HG03442 (cell line): ENCODE data around the gene METTL9.
"Not testable (repeated sequence)": the region's sequence is repeated elsewhere in the genome, so short reads cannot be mapped to it uniquely, and the experiment has no call there.

Source experiments
- ATAC-seq: cut with Tn5 transposase; IDR thresholded peaks from one replicate; pipeline ENCODE4 v1.9.1; 2021; ENCODE audit warnings: mild to moderate bottlenecking, moderate library complexity; ENCODE audit not compliant: unreplicated experiment

METTL9 gene

DNA sequence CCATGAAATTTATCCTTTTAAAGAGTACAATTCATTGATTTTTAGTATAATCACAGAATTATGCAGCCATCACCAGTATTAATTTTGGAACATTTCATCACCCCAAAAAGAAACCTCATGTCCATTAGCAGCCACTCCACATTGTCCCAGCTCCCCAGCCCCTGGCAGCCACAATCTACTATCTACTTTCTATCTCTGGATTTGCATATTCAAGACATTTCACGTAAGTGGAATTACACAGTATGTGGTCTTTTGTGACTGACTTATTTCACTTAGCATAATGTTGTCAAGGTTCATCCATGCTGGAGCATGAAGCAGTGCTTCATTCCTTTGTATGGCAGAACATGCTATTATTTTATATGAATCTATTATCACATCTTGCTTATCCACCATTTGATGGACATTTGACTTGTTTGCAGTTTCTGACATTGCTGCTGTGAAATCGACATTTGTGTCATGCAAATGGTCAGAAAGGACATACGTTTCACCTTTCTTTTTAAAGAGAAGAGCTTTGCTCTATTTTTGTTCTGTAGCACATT, 10.7 kb downstream of the METTL9 start:
- ATAC-seq, result no peak

DNA sequence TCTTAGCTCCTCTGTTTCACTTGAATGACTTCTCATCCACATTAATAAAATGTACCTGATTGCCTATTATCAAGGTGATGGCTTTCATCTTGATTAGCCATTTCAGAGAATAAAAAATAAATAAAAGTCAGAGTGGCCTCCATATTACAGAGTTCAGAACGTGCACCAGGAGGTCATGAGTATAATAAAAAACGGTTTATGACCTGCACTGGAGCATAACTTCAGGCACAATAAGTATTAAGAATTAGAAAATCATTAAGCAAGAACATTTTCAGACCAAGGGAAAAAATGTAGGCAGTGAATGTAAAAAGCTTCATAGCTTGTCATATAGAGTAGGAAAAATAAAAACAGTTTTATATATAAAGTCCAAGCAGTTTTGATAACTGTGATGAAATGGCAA, 11.4 kb downstream of the METTL9 start:
- ATAC-seq, result no peak

DNA sequence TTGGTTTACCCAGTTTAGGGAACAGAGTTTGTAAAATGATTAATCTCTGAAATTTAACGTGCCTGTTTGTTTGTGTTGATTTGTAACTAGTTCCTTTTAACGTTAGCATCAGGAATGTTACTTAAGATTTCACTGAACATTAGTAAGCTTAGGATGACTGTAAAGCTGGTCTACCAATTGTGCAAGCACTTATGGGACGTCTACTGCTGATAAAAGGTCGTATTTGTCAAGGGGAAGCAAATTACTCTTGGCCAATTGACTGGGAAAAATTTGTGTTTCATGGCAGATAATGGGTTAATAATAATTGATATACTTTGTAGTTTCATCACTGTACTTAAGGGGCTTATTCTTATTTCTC, 11.8 kb downstream of the METTL9 start:
- no peak for ATAC-seq

DNA sequence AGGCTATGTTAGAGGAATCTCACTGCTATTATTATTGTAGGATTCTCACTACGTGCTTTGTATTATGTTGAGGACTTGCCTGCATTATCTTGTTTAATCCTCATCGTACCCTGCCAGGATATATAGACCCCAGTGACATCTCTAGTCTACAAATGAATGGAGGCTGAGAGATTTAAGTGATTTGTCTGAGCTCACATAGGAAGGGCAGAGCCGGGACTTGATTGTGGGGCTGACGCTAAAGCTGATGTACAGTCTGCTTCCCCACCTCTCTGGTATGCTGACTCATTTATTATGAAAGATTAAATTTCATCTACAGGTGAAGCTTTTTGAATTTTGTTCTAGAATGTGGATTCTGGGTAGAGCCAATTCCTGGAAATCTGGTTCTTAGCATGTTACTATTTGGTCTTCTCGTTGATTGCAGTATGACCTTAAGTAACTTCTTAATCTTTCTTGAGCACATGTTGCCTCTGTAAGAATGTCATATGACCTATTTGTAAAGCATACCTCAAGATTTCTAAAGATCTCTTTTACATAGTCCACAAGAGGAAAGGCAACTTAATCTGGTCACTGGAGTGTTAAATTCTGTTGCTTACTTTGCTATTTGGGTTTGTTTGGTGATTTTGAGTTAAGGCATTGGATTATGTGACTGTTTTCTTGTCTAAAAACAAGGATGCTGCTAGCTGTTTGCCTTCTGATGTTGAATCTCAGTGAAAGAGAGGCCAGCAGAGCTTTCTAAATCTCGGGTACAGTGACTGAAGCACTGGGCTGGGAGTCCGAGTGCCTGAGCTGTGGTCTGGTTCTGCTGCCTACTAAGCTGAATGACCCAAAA, 12.4 kb downstream of the METTL9 start:
- no peak for ATAC-seq

DNA sequence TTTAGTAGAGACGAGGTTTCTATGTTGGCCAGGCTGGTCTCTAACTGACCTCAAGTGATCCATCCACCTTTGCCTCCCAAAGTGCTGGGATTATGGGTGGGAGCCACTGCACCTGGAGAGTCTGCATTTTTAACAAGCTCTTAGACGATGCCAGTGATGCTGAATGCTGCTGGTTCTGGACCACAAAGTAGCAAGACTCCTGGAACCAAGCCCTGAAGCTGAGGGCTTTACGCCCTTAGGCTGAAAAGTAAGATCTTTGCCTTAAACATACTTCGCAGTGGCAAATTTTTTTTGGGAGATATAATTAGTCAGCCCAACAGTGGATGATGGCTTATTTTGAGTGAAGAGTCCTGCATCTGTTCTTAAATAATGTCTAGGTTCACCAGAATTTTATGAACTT, 14.0 kb downstream of the METTL9 start:
- no peak for ATAC-seq

DNA sequence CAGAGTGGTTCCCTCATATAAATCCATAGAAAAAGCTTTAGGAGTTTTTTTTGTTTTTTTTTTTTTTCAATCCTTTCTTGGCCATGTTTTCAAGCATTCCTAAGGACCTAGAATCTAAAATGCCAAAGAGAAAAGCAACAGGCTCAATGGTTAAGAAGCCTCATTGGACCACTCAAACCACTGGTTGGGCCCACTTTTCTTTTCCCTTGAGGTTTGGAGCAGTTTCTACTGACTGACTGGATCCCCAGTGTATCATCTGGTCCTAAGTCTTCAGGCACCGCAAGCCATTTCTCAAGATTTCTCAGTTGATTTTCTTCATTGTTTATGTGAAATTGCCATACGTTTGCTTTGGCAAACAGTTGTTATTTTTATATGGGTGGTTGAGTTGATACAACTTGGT, 14.4 kb downstream of the METTL9 start:
- no peak for ATAC-seq

DNA sequence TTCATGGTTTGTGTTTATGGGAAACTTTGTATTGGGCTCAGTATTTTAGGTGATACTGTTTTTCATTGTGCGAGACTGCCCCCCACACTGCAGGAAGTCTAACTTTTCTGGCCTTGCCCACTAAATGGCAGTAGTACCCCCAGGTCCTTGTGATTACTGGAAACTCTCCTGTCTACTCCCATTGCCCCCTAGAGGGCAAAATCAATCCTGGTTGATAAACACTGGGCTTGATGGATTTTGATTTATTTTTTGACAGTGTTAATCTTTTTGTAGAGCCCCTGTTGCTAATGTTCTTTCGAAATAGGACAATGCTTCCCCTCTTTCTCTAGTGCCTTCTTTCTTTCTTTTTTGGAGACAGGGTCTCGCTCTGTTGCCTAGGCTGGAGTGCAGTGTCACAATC, 15.5 kb downstream of the METTL9 start:
- no peak for ATAC-seq

DNA sequence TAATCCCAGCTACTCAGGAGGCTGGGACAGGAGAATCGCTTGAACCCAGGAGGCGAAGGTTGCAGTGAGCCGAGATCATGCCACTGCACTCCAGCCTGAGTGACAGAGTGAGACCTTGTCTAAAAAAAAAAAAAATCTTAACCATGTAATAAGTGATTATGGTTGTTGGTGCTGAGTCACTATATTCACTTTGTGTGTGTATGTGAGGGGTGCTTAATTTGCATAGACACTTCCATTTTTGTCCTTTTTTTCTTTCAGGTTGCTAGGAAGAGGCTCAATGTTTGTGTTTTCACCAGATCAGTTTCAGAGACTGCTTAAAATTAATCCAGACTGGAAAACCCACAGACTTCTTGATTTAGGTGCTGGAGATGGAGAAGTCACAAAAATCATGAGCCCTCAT, 18.2 kb downstream of the METTL9 start:
- ATAC-seq, result no peak

DNA sequence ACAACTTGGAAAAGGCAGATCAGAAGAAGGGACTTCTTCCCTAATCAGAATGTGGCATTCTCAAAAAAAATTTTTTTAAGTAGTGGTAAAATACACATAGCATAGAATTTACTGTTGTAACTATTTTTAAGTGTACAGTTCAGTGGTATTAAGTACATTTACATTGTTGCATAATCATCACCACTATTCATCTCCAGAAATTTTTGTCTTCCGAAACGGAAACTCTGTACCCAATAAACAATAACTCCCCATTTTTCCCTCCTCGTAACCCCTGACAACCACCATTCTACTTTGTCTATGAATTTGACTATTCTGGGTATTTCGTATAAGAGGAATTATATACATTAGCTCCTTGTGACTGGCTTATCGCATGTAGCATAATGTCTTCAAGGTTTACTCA, 18.9 kb downstream of the METTL9 start:
- no peak for ATAC-seq

DNA sequence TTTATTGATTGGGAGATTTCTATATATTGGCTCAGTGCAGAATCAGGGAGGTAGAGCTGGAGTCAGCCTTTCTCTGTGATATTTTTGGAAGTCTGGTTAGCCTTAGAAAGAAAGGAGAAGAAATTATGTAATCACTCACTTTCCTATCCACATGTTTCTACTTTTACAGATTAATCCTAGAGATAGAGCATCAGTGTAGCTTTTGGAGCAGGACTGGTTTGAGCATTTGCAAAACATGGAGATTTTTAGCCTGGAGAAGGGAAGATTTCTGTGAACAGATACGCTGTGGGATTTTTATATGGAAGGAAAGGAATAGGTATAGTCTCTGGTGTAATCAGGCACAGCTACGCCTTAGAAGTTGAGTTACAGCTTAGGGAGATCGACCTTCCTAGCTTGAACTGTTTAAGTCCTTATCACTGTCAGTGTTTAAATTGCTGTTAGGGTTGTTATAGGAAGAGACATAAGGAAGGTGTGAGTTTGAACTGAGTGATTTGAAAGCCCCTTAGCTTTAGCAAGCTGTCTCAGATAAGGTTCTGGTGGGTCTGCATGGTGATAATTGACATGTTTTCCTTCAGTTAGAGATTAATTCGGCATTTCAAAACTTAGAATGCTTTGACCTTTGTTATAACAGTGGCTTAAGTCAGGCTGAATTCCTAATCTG, 20.5 kb downstream of the METTL9 start:
- ATAC-seq, result no peak

DNA sequence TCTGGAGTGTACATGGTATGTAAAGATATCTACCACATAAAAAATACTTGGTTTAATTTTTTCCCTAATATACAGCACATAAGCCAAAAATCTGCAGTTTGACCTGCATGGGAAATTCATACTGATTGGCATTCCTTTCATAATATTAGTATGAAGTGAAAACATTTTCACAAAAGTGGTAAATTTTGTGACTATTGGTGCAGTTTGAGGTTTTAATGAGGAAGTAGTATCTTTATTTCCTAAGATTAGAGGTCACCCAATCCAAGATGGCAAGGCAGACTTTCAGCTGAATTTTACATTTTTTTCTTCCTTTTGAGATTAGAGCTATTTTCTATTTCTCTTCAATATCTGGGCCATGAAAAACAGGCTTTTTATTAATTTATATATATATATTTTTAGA, 21.2 kb downstream of the METTL9 start:
- ATAC-seq, result no peak

DNA sequence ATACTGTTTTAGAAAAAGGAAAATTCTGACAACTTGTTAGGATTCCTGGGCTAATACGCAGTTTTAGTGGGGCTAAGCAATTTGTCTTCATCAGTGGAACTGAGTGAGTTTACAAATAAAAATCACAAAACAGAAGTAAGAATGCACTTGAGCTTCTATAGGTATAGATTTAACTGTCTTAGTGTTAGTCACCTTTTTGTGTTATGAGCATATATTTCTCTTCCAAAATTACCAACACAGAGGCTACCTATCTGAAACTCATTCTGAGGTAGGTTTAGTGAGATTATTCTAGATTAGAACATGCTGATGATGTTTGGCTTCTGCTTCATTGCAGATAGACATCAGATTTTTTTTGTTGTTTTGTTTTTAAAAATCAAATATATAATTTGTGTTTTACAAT, 23.2 kb downstream of the METTL9 start:
- no peak for ATAC-seq

DNA sequence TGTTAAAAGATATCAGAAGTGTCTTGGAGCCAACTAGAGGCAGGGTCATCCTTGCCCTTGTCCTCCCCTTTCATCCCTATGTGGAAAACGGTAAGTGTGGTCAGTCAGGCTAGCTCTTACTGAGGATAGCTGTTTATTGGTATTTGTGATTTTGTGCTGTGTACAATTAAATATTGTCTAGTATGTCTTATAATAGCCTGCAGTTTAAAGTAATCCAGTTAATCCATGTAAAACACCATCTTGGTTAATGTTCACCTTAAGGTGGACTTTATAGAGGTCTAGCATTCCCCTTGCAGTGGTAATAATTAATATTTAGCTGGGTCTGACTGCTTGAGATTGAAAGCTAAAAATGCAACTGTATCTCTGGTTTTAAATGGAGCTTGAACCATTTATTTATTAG, 25.6 kb downstream of the METTL9 start:
- ATAC-seq, result no peak

DNA sequence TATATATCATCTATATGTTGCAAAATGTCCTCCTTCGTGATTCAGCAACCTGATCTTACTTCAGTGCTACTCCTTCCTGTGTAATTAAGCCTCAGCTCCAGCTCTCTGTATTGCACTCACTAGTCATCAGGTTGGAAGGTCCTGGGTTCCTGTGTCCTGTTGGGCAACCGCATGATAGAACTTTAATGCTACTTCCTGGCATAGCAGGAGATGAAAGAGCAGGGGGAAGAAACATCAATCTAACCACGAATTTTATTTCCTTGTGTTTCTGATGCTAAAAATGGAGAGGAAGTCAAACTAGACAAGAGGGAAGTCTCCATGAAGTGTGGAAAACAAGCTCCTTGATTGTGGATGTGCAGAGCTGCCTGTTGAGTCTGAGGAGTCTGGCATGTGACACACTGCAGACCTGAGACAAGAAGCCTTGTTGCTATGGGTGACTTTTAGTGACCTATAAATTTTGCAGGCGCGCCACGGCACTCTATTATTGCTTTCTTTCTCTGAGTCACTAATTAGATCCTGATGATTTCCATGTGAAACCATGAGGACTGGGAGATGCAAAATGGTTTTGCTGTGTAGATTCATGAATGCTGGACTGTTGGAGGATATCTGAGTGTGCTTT, 27.4 kb downstream of the METTL9 start:
- no peak for ATAC-seq

DNA sequence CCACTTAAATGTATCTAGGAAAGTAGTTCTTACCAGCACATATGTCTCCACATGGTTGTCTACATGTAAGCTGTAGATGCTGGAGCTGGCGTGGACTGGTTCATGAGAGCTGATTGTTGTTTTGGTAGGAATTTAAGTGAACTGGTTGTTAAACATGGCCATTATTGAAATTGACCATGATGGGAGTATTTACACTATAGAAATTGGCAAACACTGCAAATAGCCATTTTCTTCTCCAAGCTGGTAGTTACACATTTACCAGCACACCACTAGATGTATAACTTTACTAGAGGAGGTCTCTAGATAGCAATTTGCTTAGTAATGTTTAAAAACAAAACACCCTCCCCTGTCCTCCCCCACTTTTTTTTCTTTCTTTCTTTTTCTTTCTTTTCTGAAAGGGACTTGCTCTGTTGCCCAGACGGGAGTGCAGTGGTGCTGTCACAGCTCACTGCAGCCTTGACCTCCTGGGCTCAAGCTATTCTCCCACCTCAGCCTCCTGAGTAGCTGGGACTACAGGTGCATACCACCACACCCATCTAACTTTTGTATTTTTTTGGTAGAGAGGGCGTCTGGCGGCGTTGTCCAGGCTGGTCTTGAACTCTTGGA, 28.8 kb downstream of the METTL9 start:
- ATAC-seq, result no peak

DNA sequence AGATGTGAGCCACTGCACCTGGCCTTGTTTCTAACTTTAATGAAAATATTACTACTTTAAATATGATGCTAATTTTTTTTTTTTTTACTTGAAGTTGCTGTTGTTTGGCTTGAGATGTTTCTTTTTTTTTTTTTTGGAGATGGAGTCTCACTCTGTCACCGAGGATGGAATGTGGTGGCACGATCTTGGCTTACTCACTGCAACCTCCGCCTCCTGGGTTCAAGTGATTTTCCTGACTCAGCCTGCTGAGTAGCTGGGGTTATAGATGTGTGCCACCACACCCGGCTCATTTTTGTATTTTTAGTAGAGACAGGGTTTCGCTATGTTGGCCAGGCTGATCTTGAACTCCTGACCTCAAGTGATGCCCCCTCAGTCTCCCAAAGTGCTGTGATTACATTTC, 29.4 kb downstream of the METTL9 start:
- no peak for ATAC-seq

DNA sequence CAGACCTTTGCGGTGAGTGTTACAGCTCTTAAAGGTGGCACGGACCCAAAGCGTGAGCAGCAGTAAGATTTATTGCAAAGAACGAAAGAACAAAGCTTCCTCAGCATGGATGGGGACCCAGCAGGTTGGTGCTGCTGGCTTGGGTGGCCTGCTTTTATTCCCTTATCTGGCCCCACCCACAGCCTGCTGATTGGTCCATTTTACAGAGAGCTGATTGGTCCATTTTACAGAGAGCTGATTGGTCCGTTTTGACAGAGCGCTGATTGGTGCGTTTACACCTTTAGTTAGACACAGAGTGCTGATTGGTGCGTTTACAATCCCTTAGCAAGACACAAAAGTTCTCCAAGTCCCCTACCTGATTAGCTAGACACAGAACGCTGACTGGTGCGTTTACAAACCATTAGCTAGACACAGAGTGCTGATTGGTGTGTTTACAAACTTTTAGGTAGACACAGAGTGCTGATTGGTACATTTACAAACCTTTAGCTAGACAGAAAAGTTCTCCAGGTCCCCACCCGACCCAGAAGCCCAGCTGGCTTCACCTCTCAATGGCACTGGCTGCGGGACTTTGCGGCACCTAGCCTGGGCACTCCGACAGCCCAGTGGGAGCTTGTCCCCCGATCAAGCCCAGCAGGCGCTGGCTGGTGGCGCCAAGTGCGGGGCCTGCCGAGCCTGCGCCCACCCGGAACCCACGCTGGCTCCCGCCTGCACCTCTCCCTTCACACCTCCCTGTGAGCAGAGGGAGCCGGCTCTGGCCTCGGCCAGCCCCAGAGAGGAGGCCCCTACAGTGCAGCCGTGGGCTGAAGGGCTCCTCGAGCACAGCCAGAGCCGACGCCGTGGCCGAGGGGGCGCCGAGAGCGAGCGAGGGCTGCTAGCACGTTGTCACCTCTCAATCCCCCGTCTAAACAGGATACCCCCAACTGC, 30.5 kb downstream of the METTL9 start:
- not testable (repeated sequence) for ATAC-seq

DNA sequence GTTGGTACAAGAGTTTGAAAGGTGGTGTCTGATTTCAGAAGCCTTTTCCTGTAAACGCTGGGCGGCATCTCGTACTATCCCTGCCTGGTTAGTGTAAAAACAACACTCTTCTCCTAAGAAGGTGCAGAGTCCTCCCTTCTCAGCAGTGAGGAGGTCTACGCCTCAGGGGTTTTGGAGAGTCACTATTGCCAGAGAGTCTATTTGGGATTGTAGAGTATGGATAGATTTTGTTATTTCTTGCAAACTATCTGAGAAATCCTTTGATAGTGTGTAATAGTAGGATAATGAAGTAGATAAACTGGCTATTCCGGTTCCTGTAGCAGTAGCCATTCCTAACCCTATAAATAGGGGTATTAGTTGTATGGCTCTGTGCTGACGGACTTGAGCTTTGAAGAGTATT, 31.5 kb downstream of the METTL9 start:
- ATAC-seq, result not testable (repeated sequence)

DNA sequence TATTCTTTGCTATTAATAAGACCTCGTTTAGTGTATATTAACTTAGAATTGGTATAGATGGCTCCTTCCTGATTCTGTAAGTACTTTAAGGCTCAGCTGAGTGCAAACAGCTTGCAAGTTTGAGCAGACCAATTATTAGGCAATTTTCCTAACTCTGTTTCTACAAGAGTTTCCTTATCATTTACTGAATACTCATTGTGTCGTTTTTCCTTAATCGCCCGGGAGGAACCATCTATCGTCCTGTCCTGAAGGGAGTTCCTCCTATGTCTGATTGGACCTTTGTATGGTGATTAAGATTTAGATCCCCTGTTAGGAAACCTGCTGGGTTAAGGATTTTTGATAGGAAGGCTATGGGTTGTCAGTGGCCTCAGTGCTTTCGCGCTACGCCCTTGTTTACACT, 32.0 kb downstream of the METTL9 start:
- not testable (repeated sequence) for ATAC-seq

DNA sequence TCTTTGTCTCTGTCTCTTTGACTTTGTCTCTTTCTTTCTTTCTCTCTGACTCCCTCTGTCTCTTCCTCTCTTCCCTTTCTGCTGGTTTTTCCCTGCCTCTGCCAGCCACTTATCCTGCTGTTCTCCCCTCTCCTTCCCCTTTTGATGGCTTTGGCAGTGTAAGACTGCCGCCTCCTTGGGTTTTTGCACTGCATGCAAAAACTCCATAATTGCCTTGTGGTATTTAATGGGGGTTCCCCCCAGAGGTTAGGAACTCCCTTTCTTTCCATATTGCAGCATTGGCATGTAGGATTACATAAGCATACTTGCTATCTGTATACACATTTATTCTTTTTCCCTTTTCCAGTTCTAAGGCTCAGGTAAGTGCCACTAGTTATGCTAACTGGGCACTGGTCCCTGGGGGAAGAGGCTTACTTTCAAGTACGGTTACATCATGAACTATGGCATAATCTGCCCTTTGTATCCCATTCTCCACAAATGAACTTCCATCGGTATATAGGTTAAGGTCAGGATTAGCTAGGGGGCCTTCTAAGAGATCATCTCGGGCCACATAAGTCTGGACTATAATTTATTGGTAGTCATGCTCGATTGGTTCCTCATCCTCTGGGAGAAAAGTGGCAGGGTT, 32.7 kb downstream of the METTL9 start:
- not testable (repeated sequence) for ATAC-seq
